ENCODE measurements around the gene NSMCE4A.
"Not testable (repeated sequence)": the region's sequence is repeated elsewhere in the genome, so short reads cannot be mapped to it uniquely, and the experiment has no call there.

Gene NSMCE4A

GRCh38 chr10:121926671-121927317, 48.2 kb downstream of the NSMCE4A start:
- H3K4me3 ChIP-seq (ENCODE audit: low read length): peak overlapping the region; percentile 85
- DNase-seq (ENCODE audit: low read depth): no peak
- TF ChIP-seq CTCF (conservative IDR thresholded peaks at IDR 0.05; ENCODE audit: low read depth, low read length): no peak

- TF ChIP-seq CTCF (conservative IDR thresholded peaks at IDR 0.05; ENCODE audit: low read depth, low read length): no peak
- no peak for DNase-seq (ENCODE audit: low read depth)
- peak overlapping the region; percentile 85 for H3K4me3 ChIP-seq (ENCODE audit: low read length)
These were observed 48.9 kb downstream of the NSMCE4A start for GRCh38 chr10:121926157-121926556.

GRCh38 chr10:121921238-121921931, 53.6 kb downstream of the NSMCE4A start:
- TF ChIP-seq CTCF (conservative IDR thresholded peaks at IDR 0.05; ENCODE audit: low read depth, low read length): no peak
- DNase-seq (ENCODE audit: low read depth): no peak
- H3K4me3 ChIP-seq (ENCODE audit: low read length): no peak overlapping the region

GRCh38 chr10:121919666-121920065, 55.4 kb downstream of the NSMCE4A start:
- H3K4me3 ChIP-seq (ENCODE audit: low read length): no peak overlapping the region
- DNase-seq (ENCODE audit: low read depth): no peak
- TF ChIP-seq CTCF (conservative IDR thresholded peaks at IDR 0.05; ENCODE audit: low read depth, low read length): no peak

GRCh38 chr10:121918800-121919199, 56.2 kb downstream of the NSMCE4A start:
- DNase-seq (ENCODE audit: low read depth); H3K4me3 ChIP-seq (ENCODE audit: low read length): not testable (repeated sequence)

GRCh38 chr10:121914661-121915060, 60.4 kb downstream of the NSMCE4A start:
- no peak for DNase-seq (ENCODE audit: low read depth)
- TF ChIP-seq CTCF (conservative IDR thresholded peaks at IDR 0.05; ENCODE audit: low read depth, low read length): no peak
- H3K4me3 ChIP-seq (ENCODE audit: low read length): no peak overlapping the region

- no peak for DNase-seq (ENCODE audit: low read depth)
- H3K4me3 ChIP-seq (ENCODE audit: low read length): no peak overlapping the region
- no peak for TF ChIP-seq CTCF (conservative IDR thresholded peaks at IDR 0.05; ENCODE audit: low read depth, low read length)
These were observed 63.7 kb downstream of the NSMCE4A start for GRCh38 chr10:121911421-121911697.

All from retinal pigment epithelial cell (primary cell).